Activated CD4-positive, alpha-beta T cell treated with anti-CD3 and anti-CD28 coated beads, Interleukin-2, Interleukin-4, amounts not matched to agents 100 ng/mL and 50 ng/mL, durations not matched to agents 16 hours and 8 hours (primary cell): ENCODE results near the gene KRTAP10-6.
"Not testable (repeated sequence)": the region's sequence is repeated elsewhere in the genome, so short reads cannot be mapped to it uniquely, and the experiment has no call there.

Experiments used
- DNase-seq: peaks from one replicate; pipeline ENCODE4 v3.0.0-alpha.2; 2020; ENCODE audit warnings: low spot score

Gene KRTAP10-6

GRCh38 chr21:44617071-44617501 is 24.8 kb upstream of the KRTAP10-6 start:
- DNase-seq, result no peak

GRCh38 chr21:44616591-44616926 is 24.3 kb upstream of the KRTAP10-6 start:
- DNase-seq, result no peak

DNA sequence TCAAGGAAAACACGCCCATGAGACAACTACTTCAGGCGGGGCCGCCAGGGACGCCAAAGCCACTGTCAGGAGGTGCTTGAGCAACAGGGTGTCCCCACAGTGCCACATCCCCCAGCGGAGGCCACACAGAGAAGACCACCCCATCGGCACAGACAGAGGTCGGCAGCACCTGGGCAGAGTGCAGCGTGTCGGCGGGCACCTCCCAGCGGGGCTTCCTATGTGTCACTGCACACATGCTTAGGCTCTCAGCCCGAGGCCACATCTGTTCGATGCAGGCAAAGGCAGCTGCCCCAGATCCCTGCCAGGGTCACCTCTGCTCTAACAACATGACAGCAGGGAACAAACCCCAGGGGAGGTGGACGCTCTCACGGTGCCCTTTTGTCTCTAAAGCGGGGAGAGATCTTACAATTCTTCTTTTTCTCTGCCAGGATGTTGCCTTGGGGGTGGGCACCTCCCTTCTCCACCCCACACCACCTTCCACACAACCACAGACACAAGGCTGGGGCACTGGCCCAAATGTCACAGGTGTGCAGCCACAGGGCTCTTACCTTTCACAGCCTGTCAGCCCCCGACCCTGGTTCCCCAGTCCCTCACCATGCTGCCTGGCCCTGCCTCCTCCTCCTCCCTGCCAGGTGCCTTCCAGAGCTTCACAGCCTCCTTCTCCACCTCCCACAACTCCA is 23.7 kb upstream of the KRTAP10-6 start:
- no peak for DNase-seq

GRCh38 chr21:44615466-44615865 is 23.2 kb upstream of the KRTAP10-6 start:
- no peak for DNase-seq

DNA sequence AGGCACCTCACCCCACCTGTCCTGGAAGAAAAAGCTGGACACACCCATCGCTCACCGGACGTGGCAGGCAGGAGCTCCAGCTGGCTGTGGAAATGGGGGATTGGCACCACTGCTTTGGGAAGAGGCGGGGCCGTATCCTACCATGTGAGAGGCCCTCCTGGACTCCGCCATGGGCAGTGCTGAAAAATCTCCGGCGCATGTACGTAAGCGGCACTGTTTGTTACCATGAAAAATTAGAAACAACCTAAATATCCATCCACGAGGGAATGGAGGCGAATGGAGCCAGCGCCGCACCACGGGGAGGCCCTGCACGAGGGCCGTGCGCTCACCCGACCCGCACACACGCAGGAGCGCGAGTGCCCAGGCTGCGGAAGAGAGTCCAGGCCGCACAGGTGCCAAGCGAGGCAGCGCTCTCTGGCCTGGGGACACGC is 22.7 kb upstream of the KRTAP10-6 start:
- DNase-seq, result no peak

GRCh38 chr21:44614161-44614631 is 21.9 kb upstream of the KRTAP10-6 start:
- DNase-seq, result no peak

DNA sequence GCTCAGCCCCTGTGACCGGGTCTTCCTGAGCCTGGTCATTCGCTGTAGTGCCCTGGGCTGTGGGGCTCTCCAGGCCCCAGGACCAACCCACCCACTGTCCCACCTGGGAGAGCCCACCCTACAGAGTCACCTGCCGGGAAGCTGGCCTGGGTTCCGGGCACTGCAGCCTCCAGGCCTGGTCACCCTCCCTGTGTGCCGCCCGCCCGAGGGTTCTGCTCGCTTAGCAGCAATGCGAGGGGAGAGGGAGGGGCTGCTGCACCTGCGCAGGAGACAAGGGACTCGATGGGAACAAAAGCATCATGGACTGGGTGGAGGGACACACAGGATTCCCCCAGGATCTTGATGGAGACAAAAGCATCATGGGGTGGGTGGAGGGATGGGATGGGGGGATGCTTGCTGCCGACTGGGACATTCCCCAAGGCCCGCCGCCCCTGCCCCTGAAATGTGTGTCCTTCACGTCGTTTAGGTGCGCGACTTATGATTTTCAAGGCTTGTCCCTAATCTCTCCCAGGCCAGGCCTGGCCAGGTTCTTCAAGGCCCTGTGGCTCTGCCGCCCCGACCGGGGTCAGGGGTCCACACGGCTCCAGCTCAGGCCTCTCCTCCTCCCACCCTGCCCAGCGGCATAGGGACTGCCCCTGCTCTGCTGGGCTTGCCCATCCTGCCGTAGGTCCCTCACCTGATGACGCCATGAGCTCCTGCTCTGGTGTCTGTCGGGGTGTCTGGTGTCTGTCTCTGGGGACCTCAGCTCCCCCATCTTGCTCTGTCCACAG is 21.3 kb upstream of the KRTAP10-6 start:
- no peak for DNase-seq

DNA sequence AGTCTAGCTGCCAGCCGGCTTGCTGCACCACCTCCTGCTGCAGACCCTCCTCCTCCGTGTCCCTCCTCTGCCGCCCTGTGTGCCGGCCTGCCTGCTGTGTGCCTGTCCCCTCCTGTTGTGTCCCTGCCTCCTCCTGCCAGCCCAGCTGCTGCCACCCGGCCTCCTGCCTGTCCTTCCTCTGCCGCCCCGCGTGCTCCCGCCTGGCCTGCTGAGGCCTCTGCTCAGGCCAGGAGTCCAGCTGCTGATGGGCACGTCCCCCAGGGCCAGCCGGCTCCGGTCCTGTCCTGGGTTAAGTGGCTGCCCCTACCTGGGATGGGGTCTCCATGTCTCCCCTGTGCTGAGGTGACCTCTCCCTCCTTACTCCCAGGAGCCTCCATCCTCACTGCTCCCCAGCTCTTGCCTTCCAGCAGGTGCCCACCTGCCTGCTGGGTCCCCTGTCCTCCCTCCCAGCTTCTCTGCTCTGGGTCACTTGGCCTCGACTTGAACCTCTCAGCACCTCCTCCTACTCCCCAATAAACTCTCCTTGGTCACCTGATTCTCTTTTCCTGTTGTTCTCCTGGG is 20.4 kb upstream of the KRTAP10-6 start:
- DNase-seq, result no peak

GRCh38 chr21:44612029-44612486 is 19.8 kb upstream of the KRTAP10-6 start, which contains the start of gene KRTAP10-8:
Gene KRTAP10-8, plus strand, starts transcription at chr21:44612079. Its CDS starts 22 bp downstream, at chr21:44612101.
- no peak for DNase-seq

- DNase-seq, result no peak
Measured at GRCh38 chr21:44611551-44611950, 19.2 kb upstream of the KRTAP10-6 start.

- DNase-seq, result not testable (repeated sequence)
Measured at GRCh38 chr21:44610157-44610843, 18.0 kb upstream of the KRTAP10-6 start.

DNA sequence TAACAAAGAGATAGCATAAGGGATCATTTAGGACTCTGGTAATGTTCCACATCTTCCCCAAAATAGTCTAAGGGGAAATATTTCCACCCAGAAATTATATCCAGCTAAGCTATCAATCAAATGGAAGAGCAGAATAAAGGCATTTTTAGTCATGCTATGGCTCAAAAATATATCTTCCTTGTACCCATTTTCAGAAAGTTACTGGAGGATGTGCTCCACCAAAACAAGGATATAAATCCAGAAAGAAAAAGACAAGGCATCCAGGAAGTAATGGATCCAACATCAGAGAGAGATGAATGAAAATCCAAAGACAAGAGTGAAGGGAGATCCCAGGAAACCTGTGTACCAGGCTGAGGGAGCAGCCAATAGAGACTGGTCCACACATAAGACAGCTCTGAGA is 16.9 kb upstream of the KRTAP10-6 start:
- no peak for DNase-seq

GRCh38 chr21:44606495-44606894 is 14.2 kb upstream of the KRTAP10-6 start:
- DNase-seq, result no peak

- no peak for DNase-seq
Measured at GRCh38 chr21:44603911-44604310, 11.6 kb upstream of the KRTAP10-6 start.

GRCh38 chr21:44603109-44603875 is 11.0 kb upstream of the KRTAP10-6 start:
- DNase-seq, result no peak

DNA sequence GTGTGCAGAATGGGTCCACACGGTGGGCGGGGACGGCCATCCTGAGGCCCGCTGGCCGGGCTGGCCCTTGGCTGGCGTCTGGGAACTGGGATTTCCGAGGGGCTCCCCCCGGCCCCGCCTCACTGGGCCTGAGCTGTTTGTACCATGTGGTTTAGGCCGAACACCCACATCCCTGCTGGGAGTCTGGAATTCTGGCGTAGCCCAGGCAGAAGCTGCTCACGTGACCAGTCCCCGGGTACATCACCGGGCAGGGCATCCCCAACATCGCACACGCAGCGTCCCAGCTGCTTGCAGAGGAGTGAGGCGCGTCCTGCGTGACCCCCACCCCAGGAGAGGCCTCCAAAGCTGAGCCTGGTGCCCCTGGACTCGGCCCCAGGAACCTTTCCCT is 10.2 kb upstream of the KRTAP10-6 start:
- DNase-seq, result no peak

- DNase-seq, result no peak
Measured at GRCh38 chr21:44601596-44602462, 9.5 kb upstream of the KRTAP10-6 start.

- DNase-seq, result not testable (repeated sequence)
Measured at GRCh38 chr21:44601091-44601490, 8.8 kb upstream of the KRTAP10-6 start.

DNA sequence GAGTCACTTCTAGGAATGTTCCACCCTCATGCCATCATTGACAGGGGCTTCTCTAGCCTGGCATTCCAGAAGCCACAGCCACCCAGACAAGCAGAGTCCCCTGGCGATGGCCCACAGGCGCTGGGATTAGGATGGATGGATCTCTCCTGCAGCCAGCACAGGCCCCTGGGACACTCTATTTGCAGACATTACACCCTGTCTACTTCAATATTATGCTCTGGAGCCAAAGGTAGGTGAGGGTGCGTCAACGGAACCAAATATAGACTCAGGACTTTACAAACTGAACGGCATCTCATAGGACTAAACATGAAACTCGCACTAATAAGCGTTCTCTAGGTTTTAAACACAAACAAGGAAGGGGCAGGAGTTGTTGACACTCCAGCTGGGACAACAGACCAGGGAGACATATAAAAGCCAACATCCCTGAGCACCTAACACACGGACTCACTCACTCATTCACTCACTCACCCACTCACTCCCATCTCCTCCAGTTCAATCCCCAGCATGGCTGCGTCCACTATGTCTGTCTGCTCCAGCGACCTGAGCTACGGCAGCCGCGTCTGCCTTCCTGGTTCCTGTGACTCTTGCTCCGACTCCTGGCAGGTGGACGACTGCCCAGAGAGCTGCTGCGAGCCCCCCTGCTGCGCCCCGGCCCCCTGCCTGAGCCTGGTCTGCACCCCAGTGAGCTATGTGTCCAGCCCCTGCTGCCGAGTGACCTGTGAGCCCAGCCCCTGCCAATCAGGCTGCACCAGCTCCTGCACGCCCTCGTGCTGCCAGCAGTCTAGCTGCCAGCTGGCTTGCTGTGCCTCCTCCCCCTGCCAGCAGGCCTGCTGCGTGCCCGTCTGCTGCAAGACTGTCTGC is 8.0 kb upstream of the KRTAP10-6 start, which contains the start of gene KRTAP10-7:
Gene KRTAP10-7 (plus strand): TSS at position 480 of the 861 bp plus-strand sequence. CDS start 25 bp downstream, at position 505.
- DNase-seq, result not testable (repeated sequence)
